ENCODE data around the gene WWOX. TPM values are rescaled to one million over a fixed set of nuclear protein-coding genes. Genes with fewer than 3 reads are reported as not detected.

The WWOX gene
- total RNA-seq, 1 donor from 2014 or later = 17.8 TPM

DNA sequence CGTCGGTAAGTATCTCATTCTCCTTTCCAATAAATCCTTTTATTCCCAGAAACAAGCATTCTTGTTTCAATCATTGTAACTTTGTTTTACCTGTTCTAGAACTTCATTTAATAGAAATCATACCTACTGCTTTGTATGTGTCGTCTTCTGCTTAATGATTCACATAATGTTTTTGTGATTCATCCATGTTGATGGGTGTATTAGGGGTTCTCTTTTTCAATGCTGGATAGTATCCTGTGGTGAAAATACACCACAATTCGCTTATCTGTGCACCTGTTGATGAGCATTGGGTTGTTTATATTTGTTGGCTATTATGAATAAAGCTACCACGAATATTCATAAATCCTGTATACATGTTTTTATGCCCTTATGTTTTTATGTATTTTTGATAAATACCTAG, 797.8 kb downstream of the WWOX start:
- Mint-ChIP-seq H3K4me1 (ENCODE audit: low read depth) (peaks cover 52% of the 10 kb centered on the region), H3K4me3 (no peak overlapping the region)
- intact Hi-C loops (cut with micrococcal nuclease) = loop anchor here (5.0 kb wide), 1 partner anchor 195 kb away; no protein-coding TSS in a partner anchor

DNA sequence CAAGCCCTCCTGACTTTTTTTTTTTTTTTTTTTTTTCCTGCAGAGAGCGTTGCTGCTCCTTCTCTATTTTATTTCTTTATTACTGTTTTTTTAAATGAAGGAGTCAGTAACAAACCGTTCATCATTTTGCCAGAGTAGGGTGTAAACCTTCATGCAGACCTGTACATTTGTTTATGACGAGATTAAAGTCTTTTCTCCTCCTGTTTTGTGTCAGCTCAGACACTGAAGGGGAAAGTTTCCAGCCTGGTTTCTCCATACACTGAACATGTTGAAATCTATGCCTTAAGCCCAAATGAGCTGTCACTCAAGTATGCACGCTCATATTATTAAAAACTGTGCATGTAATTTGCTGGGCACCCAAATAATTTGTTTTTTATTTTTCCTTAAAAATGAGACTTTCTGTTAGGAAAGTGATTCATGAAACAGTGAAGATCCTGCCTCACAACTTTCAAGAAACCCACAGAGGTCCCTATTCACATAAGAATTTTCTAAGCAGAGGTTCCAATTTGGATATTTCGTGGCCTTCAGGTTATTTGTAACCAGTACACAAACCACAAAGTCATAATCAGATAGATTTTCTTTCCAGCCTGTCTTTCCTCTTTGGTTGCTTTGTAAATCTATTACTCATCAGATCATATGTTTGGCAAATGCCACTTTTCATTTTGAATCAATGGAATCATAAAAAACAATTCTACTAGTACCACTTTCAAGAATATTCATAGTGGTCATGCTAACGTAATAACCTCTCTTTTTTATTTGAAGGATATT, 800.8 kb downstream of the WWOX start:
- peaks cover 3% of the 10 kb centered on the region for H3K36me3 Mint-ChIP-seq (ENCODE audit: low read depth)
- no peak overlapping the region for H3K4me3 Mint-ChIP-seq
- DNase-seq (ENCODE audit: low spot score) = no peak
- peaks cover 42% of the 10 kb centered on the region for H3K4me1 Mint-ChIP-seq (ENCODE audit: low read depth)
- H3K9me3 Mint-ChIP-seq = peaks cover 11% of the 10 kb centered on the region
- H3K27me3 Mint-ChIP-seq (ENCODE audit: insufficient read depth) = no peaks in the 10 kb centered on the region
- intact Hi-C loops (cut with micrococcal nuclease) = loop anchor here (1.0 to 10.0 kb wide), 12 partner anchors 63 to 1682 kb away; partner anchors contain the start of gene MAF
- peak overlapping the region; percentile 51 for H3K27ac Mint-ChIP-seq

More for the DNA sequence above, 797.8 kb downstream of the WWOX start:
- no peak for DNase-seq (ENCODE audit: low spot score)
- Mint-ChIP-seq H3K36me3 (ENCODE audit: low read depth) (peaks cover 6% of the 10 kb centered on the region), H3K27me3 (ENCODE audit: insufficient read depth) (no peaks in the 10 kb centered on the region), H3K27ac (peak overlapping the region; percentile 40), H3K9me3 (peaks cover 18% of the 10 kb centered on the region)

DNA sequence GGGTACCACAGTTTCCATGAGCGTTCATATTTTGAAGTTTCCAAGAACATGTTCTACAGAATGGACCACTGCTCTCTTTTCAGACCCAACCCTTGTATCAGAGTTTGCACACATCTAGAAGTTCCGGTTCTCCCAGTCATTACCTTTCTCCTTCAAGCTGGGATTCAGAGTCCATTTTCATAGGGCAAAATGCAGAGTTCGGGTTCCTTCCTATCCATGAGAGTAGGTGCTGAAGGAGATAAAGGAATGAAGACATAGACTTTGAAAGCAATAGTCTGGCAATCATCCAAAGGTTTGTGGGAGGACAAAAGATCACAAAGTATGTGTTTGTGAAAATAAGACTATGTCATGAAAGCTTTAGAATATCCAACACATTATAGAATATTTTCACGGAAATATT, 801.5 kb downstream of the WWOX start:
- no peak for DNase-seq (ENCODE audit: low spot score)

DNA sequence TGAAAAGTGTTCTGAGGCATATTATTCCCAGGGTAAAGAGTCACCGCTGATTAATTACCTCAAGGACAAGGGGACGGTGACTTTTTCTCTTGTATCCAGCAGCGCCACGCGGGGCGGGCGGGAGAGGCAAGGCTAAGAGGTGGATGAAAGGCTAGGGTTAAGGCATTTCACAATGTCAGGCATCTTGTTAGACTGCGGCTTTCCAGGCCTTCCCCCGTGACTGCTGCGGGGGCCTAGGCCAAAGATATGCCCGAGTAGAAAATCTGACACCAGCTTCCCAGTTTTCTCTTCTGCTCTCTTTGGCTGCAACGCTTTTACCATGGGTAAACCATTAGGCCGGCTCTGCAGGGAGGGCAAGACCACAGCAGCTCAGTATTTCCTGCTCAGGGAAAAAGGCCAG, 802.9 kb downstream of the WWOX start:
- H3K9me3 Mint-ChIP-seq = peaks cover 5% of the 10 kb centered on the region
- DNase-seq (ENCODE audit: low spot score) = no peak
- no peak overlapping the region for H3K4me3 Mint-ChIP-seq
- intact Hi-C loops (cut with micrococcal nuclease) = loop anchor here (5.0 to 10.0 kb wide), 2 partner anchors 262 to 1680 kb away; no protein-coding TSS in a partner anchor
- no peaks in the 10 kb centered on the region for H3K36me3 Mint-ChIP-seq (ENCODE audit: low read depth)
- H3K27me3 Mint-ChIP-seq (ENCODE audit: insufficient read depth) = no peaks in the 10 kb centered on the region
- no peak overlapping the region for H3K27ac Mint-ChIP-seq
- H3K4me1 Mint-ChIP-seq (ENCODE audit: low read depth) = peaks cover 32% of the 10 kb centered on the region

More for the DNA sequence above, 801.5 kb downstream of the WWOX start:
- intact Hi-C loops (cut with micrococcal nuclease) = loop anchor here (1.0 to 10.0 kb wide), 12 partner anchors 62 to 1681 kb away; partner anchors contain the start of gene MAF
- Mint-ChIP-seq H3K4me1 (ENCODE audit: low read depth) (peaks cover 34% of the 10 kb centered on the region), H3K9me3 (peaks cover 5% of the 10 kb centered on the region), H3K4me3 (no peak overlapping the region), H3K27me3 (ENCODE audit: insufficient read depth) (no peaks in the 10 kb centered on the region), H3K27ac (peak overlapping the region; percentile 48), H3K36me3 (ENCODE audit: low read depth) (no peaks in the 10 kb centered on the region)

DNA sequence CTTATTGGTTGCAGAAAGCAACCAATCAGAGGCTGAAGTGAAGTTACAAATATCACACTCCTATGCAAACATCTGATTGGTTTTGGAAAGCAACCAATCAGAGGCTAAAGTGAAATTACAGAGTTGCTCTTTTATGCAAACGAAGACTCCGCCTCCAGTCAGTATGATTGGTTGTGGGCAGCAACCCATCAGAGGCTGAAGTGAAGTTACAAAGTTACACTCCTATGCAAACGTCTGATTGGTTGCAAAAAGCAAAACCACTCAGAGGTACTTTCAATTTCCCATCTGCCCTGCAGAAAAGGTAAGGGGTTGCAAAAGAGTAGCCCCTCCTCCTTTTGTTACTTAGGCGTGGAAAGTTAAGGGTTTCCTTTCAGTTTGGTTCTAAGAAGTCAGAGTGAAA, 803.8 kb downstream of the WWOX start:
- Mint-ChIP-seq H3K27me3 (ENCODE audit: insufficient read depth) (no peaks in the 10 kb centered on the region), H3K4me3 (no peak overlapping the region), H3K4me1 (ENCODE audit: low read depth) (peaks cover 27% of the 10 kb centered on the region), H3K27ac (no peak overlapping the region), H3K9me3 (no peaks in the 10 kb centered on the region), H3K36me3 (ENCODE audit: low read depth) (no peaks in the 10 kb centered on the region)
- intact Hi-C loops (cut with micrococcal nuclease) = loop anchor here (5.0 to 10.0 kb wide), 2 partner anchors 262 to 1679 kb away; no protein-coding TSS in a partner anchor
- DNase-seq (ENCODE audit: low spot score) = no peak

DNA sequence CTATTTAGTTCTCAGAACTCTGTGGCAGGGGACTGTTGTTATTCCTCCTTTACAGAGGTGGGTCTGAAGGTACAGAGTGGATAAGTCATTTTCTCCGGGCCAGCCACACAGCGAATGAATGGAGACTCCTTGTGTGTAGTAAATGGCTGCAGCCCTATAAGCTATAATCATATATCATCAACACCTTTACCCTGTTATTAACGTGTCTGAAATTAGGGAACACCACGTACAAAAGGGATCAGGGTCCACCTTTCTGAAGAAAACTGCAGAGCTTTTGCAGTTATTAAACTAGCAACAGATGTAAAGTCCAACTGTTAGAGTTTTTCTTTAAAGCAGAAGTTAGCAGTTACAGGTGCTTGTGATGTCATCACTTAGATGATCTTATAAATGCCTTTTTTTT, 804.4 kb downstream of the WWOX start:
- Mint-ChIP-seq H3K9me3 (no peaks in the 10 kb centered on the region), H3K4me3 (no peak overlapping the region), H3K4me1 (ENCODE audit: low read depth) (peaks cover 27% of the 10 kb centered on the region), H3K36me3 (ENCODE audit: low read depth) (no peaks in the 10 kb centered on the region), H3K27me3 (ENCODE audit: insufficient read depth) (no peaks in the 10 kb centered on the region), H3K27ac (no peak overlapping the region)
- intact Hi-C loops (cut with micrococcal nuclease) = loop anchor here (5.0 to 10.0 kb wide), 2 partner anchors 261 to 1678 kb away; no protein-coding TSS in a partner anchor
- no peak for DNase-seq (ENCODE audit: low spot score)

DNA sequence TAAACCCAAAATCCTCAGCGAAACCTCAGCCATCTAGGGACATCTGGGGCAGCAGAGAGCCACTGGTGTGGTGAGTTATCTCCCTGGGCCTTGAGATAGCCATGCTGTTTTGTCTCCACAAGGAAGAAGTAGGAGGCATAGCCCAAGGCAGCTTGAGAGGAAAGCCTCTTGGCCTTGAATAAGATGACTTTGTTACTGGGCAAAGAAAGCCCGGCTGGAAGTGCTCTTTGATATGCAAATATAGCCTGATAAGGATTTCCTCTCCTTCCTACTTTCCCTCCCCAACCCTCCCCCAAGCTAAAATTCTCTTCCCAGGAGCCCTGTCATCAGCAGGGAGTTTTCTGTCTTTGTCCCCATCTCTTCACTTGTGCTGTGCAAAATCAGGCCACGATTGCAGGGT, 806.7 kb downstream of the WWOX start:
- Mint-ChIP-seq H3K4me1 (ENCODE audit: low read depth) (peaks cover 9% of the 10 kb centered on the region), H3K27ac (no peak overlapping the region), H3K4me3 (no peak overlapping the region), H3K9me3 (peaks cover 22% of the 10 kb centered on the region), H3K36me3 (ENCODE audit: low read depth) (peaks cover 3% of the 10 kb centered on the region), H3K27me3 (ENCODE audit: insufficient read depth) (no peaks in the 10 kb centered on the region)
- intact Hi-C loops (cut with micrococcal nuclease) = loop anchor here (10.0 kb wide), 1 partner anchor 259 kb away; no protein-coding TSS in a partner anchor
- DNase-seq (ENCODE audit: low spot score) = no peak

DNA sequence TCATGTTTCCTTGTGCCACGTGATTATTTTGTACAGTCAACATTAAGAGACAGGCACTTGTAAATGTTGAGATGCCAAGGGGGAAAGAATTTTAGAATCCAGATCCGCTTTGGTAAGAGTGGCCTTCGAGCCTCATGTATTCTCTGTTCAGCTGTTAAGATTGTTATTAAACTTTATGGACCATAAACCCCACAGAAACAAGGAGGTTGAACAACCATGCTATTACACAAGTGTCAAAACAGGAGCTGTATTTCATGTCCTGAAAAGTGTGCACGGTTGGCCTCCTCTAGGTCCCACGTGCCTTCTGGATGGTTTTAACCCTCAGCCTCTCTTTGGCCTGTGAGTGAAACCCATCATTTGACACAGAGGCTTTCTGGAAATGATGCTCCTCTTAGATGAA, 809.8 kb downstream of the WWOX start:
- Mint-ChIP-seq H3K27ac (no peak overlapping the region), H3K4me3 (no peak overlapping the region), H3K36me3 (ENCODE audit: low read depth) (peaks cover 6% of the 10 kb centered on the region), H3K9me3 (peaks cover 38% of the 10 kb centered on the region), H3K4me1 (ENCODE audit: low read depth) (no peaks in the 10 kb centered on the region), H3K27me3 (ENCODE audit: insufficient read depth) (no peaks in the 10 kb centered on the region)
- no peak for DNase-seq (ENCODE audit: low spot score)
- intact Hi-C loops (cut with micrococcal nuclease) = loop anchor here (10.0 kb wide), 1 partner anchor 256 kb away; no protein-coding TSS in a partner anchor

DNA sequence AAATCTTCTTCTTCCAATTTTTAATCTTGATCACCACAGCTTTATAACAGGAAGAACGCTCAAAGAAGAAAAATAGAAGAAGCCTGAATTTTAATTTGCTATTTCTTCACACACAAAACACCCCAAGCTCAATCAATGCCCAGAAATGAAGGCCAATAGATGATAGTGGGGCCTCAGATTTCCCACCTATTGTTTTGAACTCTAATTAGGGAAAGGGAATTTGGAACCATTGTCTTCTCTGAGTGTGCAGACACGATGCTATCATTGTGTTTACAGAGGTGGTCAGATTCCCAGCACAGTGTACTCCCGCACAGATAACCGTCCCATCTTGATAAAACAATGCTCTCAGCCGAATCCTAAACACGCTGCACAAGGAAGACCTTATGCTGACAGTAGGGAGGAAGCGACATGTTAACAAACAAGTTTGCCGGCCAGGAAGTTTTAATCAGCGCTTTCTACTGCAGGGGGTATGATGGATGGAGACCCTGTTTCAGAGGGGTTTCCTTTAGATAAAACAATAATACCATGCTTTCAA, 816.4 kb downstream of the WWOX start:
- intact Hi-C loops (cut with micrococcal nuclease) = no loop called here
- no peak for DNase-seq (ENCODE audit: low spot score)
- Mint-ChIP-seq H3K36me3 (ENCODE audit: low read depth) (peaks cover 9% of the 10 kb centered on the region), H3K27me3 (ENCODE audit: insufficient read depth) (no peaks in the 10 kb centered on the region), H3K4me1 (ENCODE audit: low read depth) (peaks cover 10% of the 10 kb centered on the region), H3K4me3 (no peak overlapping the region), H3K9me3 (peaks cover 41% of the 10 kb centered on the region), H3K27ac (no peak overlapping the region)

DNA sequence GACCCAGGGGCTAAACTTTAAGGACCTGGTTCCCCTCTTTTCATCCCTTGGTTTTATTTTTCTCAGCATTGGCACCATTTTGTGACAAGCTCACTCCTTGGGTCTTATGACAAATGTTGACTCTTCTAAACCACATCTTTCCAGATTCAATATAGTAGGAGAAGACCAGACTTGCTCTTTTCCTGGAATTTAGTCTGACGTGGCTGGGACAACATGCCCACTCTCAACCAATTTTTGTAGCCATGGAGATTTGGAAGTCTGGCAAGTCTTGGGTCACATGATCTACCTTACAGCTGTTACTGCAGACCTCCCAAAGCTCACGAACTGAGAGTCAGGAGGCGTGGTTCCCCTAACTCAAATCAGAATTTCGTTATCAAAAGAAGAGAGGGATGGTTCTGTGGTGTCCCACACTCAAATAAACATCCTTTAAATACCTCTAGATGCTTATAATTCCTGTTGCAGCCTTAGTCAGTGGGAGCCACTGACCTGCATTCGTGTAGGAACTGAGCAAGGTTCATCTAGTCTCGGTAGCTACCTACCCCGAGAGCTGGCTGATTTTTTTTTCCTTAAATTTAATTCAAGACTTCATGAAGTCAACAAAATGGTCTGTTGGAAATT, 817.6 kb downstream of the WWOX start:
- no peak overlapping the region for H3K27ac Mint-ChIP-seq
- H3K27me3 Mint-ChIP-seq (ENCODE audit: insufficient read depth) = no peaks in the 10 kb centered on the region
- no peak for DNase-seq (ENCODE audit: low spot score)
- intact Hi-C loops (cut with micrococcal nuclease) = no loop called here
- peaks cover 10% of the 10 kb centered on the region for H3K4me1 Mint-ChIP-seq (ENCODE audit: low read depth)
- H3K36me3 Mint-ChIP-seq (ENCODE audit: low read depth) = peaks cover 5% of the 10 kb centered on the region
- H3K4me3 Mint-ChIP-seq = no peak overlapping the region
- H3K9me3 Mint-ChIP-seq = peaks cover 44% of the 10 kb centered on the region

DNA sequence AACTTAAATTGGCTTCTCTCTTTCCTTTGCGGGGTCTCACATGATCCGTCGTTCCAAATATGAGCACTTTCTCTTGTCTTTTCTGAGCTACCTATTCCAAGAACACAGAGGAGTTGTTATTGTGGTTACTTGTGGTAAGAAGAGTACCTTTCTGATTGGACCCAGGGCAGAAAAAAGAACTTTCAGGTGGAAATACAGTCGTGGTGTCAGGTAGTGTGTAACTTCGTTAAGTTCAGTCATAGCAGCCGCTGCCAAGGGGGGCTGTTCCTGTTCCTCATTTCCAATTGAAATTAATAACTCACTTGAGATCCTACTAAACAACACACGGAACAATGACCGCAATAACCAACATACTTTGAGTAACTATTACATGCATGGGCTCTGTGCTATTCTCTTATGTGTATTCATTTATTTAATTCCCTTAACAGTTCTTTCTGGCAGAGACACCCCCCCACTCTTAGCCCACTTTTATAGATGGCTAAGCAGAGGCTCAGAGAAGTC, 819.4 kb downstream of the WWOX start:
- Mint-ChIP-seq H3K4me1 (ENCODE audit: low read depth) (peaks cover 10% of the 10 kb centered on the region), H3K4me3 (no peak overlapping the region), H3K36me3 (ENCODE audit: low read depth) (peaks cover 7% of the 10 kb centered on the region), H3K9me3 (peaks cover 42% of the 10 kb centered on the region), H3K27me3 (ENCODE audit: insufficient read depth) (no peaks in the 10 kb centered on the region), H3K27ac (no peak overlapping the region)
- no peak for DNase-seq (ENCODE audit: low spot score)
- intact Hi-C loops (cut with micrococcal nuclease) = no loop called here

DNA sequence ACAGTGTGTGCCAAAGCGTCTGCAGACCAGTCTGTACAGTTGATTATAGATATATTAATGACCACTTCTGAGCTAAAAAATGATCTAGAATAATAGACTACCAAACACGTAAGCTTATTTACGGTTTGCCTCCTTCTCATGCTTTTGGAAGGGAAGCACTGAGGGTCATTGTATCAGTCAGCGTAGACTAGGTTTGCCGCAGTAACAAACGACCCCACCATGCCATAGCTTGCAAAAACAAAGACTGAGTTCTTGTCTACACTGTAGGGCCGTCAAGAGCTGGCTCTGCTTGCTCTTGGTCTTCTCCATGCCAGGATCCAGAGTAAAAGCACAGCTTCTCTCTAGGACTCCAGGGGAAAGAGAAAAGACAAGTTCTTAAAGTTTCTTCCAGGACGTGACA, 820.4 kb downstream of the WWOX start:
- peaks cover 7% of the 10 kb centered on the region for H3K36me3 Mint-ChIP-seq (ENCODE audit: low read depth)
- no peak for DNase-seq (ENCODE audit: low spot score)
- no peaks in the 10 kb centered on the region for H3K27me3 Mint-ChIP-seq (ENCODE audit: insufficient read depth)
- intact Hi-C loops (cut with micrococcal nuclease) = no loop called here
- peaks cover 10% of the 10 kb centered on the region for H3K4me1 Mint-ChIP-seq (ENCODE audit: low read depth)
- no peak overlapping the region for H3K4me3 Mint-ChIP-seq
- peaks cover 45% of the 10 kb centered on the region for H3K9me3 Mint-ChIP-seq
- no peak overlapping the region for H3K27ac Mint-ChIP-seq

DNA sequence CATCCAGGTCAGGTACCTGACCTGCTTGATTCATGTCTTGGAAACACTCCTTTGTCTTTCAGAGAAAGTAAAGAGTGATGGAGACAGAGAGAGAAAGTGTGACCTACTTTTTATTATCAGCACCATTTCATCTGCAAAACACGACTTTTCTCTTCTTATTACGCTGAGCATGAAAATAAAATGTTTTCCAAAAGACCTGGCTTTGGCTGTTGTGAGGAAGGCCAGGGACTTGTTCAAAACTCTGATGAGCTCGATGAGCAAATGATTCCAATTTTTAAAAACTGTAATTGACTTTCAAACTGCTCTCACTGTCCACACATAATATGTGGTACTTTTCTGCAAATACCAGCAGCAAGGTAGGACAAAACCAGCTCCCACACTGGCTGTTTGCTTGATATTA, 821.2 kb downstream of the WWOX start:
- no peak overlapping the region for H3K27ac Mint-ChIP-seq
- H3K36me3 Mint-ChIP-seq (ENCODE audit: low read depth) = peaks cover 7% of the 10 kb centered on the region

More for the DNA sequence above, 821.2 kb downstream of the WWOX start:
- no peak overlapping the region for H3K4me3 Mint-ChIP-seq
- H3K9me3 Mint-ChIP-seq = peaks cover 46% of the 10 kb centered on the region
- intact Hi-C loops (cut with micrococcal nuclease) = no loop called here
- peaks cover 14% of the 10 kb centered on the region for H3K4me1 Mint-ChIP-seq (ENCODE audit: low read depth)
- no peaks in the 10 kb centered on the region for H3K27me3 Mint-ChIP-seq (ENCODE audit: insufficient read depth)
- DNase-seq (ENCODE audit: low spot score) = no peak

Data from activated T-helper 1 cell treated with anti-CD3 and anti-CD28 coated beads, Interleukin-12 subunit alpha, Interleukin-12 subunit beta, Interleukin-2, Interleukin-4 antibody, amounts not matched to agents 30 ng/mL and 10 ng/mL and 1 ng/mL, durations not matched to agents 14 hours and 24 hours and 36 hours (primary cell).